GM18909 (cell line): ENCODE results near the gene PLEKHA4.
"Not testable (repeated sequence)": the region's sequence is repeated elsewhere in the genome, so short reads cannot be mapped to it uniquely, and the experiment has no call there.

Experiments
- ATAC-seq: cut with Tn5 transposase; IDR thresholded peaks from one replicate; pipeline ENCODE4 v1.9.1; 2021; ENCODE audit warnings: mild to moderate bottlenecking; ENCODE audit not compliant: unreplicated experiment, poor library complexity

PLEKHA4 gene

GRCh38 chr19:48805452-48805851 is 63.0 kb downstream of the PLEKHA4 start:
- ATAC-seq = no peak

GRCh38 chr19:48804496-48804895 is 63.9 kb downstream of the PLEKHA4 start:
- no peak for ATAC-seq

- ATAC-seq = no peak
These were observed 65.8 kb downstream of the PLEKHA4 start for GRCh38 chr19:48802623-48803022.

GRCh38 chr19:48799358-48800300 is 68.8 kb downstream of the PLEKHA4 start:
- ATAC-seq = no peak

GRCh38 chr19:48798937-48799336 is 69.5 kb downstream of the PLEKHA4 start:
- ATAC-seq = no peak

GRCh38 chr19:48797103-48797502 is 71.3 kb downstream of the PLEKHA4 start:
- no peak for ATAC-seq

- no peak for ATAC-seq
These were observed 71.9 kb downstream of the PLEKHA4 start for GRCh38 chr19:48796298-48797083.

- ATAC-seq = no peak
These were observed 72.7 kb downstream of the PLEKHA4 start for GRCh38 chr19:48795685-48796070.

- peak; percentile 78 for ATAC-seq
These were observed 73.2 kb downstream of the PLEKHA4 start for GRCh38 chr19:48795055-48795684.

GRCh38 chr19:48794291-48794690 is 74.1 kb downstream of the PLEKHA4 start:
- no peak for ATAC-seq

- no peak for ATAC-seq
These were observed 75.1 kb downstream of the PLEKHA4 start for GRCh38 chr19:48793271-48793670.

- not testable (repeated sequence) for ATAC-seq
These were observed 81.1 kb downstream of the PLEKHA4 start for GRCh38 chr19:48787331-48787730.
